SK-N-SH (cell line): ENCODE data around the gene HAUS1. TPM values are rescaled to one million over a fixed set of nuclear protein-coding genes. Genes with fewer than 3 reads are reported as not detected.
A peak's percentile ranks its signal among the peaks of the same experiment; 100 is the strongest.

Source experiments
- CTCF ChIA-PET: fragments of 300-600, 350-600 bp; formaldehyde crosslinking; extraction: SDS; loops from one replicate; lab custom pipeline; 2021; lab: Yijun Ruan, JAX
- POLR2A ChIA-PET: fragments of 350-600 bp; sonication (Branson Sonifier 250); formaldehyde crosslinking; extraction: SDS; loops from one replicate; lab custom pipeline; 2020; ENCODE audit warnings: antibody characterized with exemption, inconsistent platforms; lab: Yijun Ruan, JAX
- DNase-seq: peaks from one replicate; pipeline ENCODE4 v3.0.0; 2012
- H2AFZ ChIP-seq: fragments of 200-600 bp; sonication (generic); 2 replicates; pipeline ENCODE4 v1.8.1; 2016; ENCODE audit warnings: antibody characterized with exemption, mild to moderate bottlenecking, low read depth
- H3F3A ChIP-seq: fragments of 200-600 bp; sonication (generic); replicated peaks from 2 replicates; pipeline ENCODE3; 2016; ENCODE audit warnings: antibody characterized with exemption, mild to moderate bottlenecking; ENCODE audit not compliant: insufficient read depth
- H3K27ac ChIP-seq, 2 experiments: fragments of 200-500 bp in 1 of 2; fragments of 200-600 bp in 1 of 2; sonication (Bioruptor generic) in 1 of 2; sonication (generic), shearing (Covaris generic) in 1 of 2; 2 replicates each; pipeline versions ENCODE4 v1.5.1 to v1.6.1; 2014 to 2016; ENCODE audit warnings: low read depth in 2 of 2, inconsistent platforms in 1 of 2, low read length in 1 of 2, mild to moderate bottlenecking in 1 of 2, mixed read lengths in 1 of 2
- H3K27me3 ChIP-seq: fragments of 200-600 bp; sonication (generic), shearing (Covaris generic); 2 replicates; pipeline ENCODE4 v1.6.1; 2016; ENCODE audit warnings: mixed run types; ENCODE audit not compliant: insufficient read depth
- H3K36me3 ChIP-seq, 2 experiments: fragments of 200-500 bp in 1 of 2; fragments of 200-600 bp in 1 of 2; sonication (Bioruptor generic) in 1 of 2; sonication (generic) in 1 of 2; replicated peaks in 1 of 2; 2 replicates each; pipeline versions ENCODE3 to v1.5.1; 2014 to 2016; ENCODE audit warnings: low read length in 1 of 2, mild to moderate bottlenecking in 1 of 2; ENCODE audit not compliant: insufficient read depth in 2 of 2, control insufficient read depth in 1 of 2
- H3K4me1 ChIP-seq, 2 experiments: fragments of 200-500 bp in 1 of 2; fragments of 200-600 bp in 1 of 2; sonication (Bioruptor generic) in 1 of 2; sonication (generic), shearing (Covaris generic) in 1 of 2; 2 replicates each; pipeline versions ENCODE4 v1.5.1 to v1.6.1; 2014 to 2016; ENCODE audit warnings: low read depth in 1 of 2, low read length in 1 of 2, mixed run types in 1 of 2; ENCODE audit not compliant: insufficient read depth in 2 of 2, control insufficient read depth in 1 of 2
- H3K4me2 ChIP-seq: fragments of 200-600 bp; sonication (generic), shearing (Covaris generic); 2 replicates; pipeline ENCODE4 v1.6.1; 2017; ENCODE audit warnings: mixed run types
- H3K4me3 ChIP-seq, 2 experiments: fragments of 200-500 bp in 1 of 2; fragments of 200-600 bp in 1 of 2; sonication (Bioruptor generic) in 1 of 2; sonication (generic), shearing (Covaris generic) in 1 of 2; 2 replicates each; pipeline versions ENCODE4 v1.5.1 to v1.8.1; 2014 to 2016; ENCODE audit warnings: low read depth in 2 of 2, inconsistent platforms in 1 of 2, low read length in 1 of 2, mild to moderate bottlenecking in 1 of 2, mixed read lengths in 1 of 2, moderate library complexity in 1 of 2
- H3K79me2 ChIP-seq: fragments of 200-600 bp; sonication (generic); 2 replicates; pipeline ENCODE4 v1.8.1; 2017; ENCODE audit warnings: mild to moderate bottlenecking; ENCODE audit not compliant: insufficient read depth
- H3K9ac ChIP-seq: fragments of 200-600 bp; sonication (generic); 2 replicates; pipeline ENCODE4 v1.6.1; 2017; ENCODE audit warnings: mixed run types
- H3K9me2 ChIP-seq: fragments of 200-600 bp; sonication (generic); 2 replicates; pipeline ENCODE4 v1.6.1; 2017; ENCODE audit warnings: mixed run types
- H3K9me3 ChIP-seq: fragments of 200-600 bp; sonication (generic); 2 replicates; pipeline ENCODE4 v1.6.1; 2017; ENCODE audit warnings: mixed run types, mild to moderate bottlenecking, moderate library complexity
- H4K20me1 ChIP-seq: fragments of 200-600 bp; sonication (generic); 2 replicates; pipeline ENCODE4 v1.6.1; 2017; ENCODE audit warnings: mild to moderate bottlenecking, mixed run types; ENCODE audit not compliant: insufficient read depth
- ELF1 ChIP-seq: IDR thresholded peaks from 2 replicates; pipeline ENCODE4 v1.4.0; 2012
- EP300 ChIP-seq, 2 experiments: IDR thresholded peaks; 2 replicates each; pipeline versions ENCODE4 v1.4.0 to v1.6.1; 2012; ENCODE audit warnings: borderline replicate concordance in 1 of 2, low read depth in 1 of 2, low read length in 1 of 2
- FOSL2 ChIP-seq: IDR thresholded peaks from 2 replicates; pipeline ENCODE4 v1.4.0; 2012; ENCODE audit warnings: low read depth, mild to moderate bottlenecking, moderate library complexity, borderline replicate concordance
- FOXJ3 ChIP-seq: sonication (generic); formaldehyde crosslinking; IDR thresholded peaks from 2 replicates; pipeline ENCODE4 v1.5.1; 2020; ENCODE audit warnings: mild to moderate bottlenecking, missing genetic modification reagents
- FOXM1 ChIP-seq: IDR thresholded peaks from 2 replicates; pipeline ENCODE4 v1.4.0; 2012; ENCODE audit warnings: low read depth, mild to moderate bottlenecking
- GABPA ChIP-seq: IDR thresholded peaks from 2 replicates; pipeline ENCODE4 v1.4.0; 2012; ENCODE audit warnings: low read depth, mild to moderate bottlenecking
- JUND ChIP-seq: IDR thresholded peaks from 2 replicates; pipeline ENCODE4 v1.4.0; 2012
- MAX ChIP-seq: IDR thresholded peaks from 2 replicates; pipeline ENCODE4 v1.4.0; 2012; ENCODE audit warnings: low read depth
- NFIC ChIP-seq: IDR thresholded peaks from 2 replicates; pipeline ENCODE4 v1.4.0; 2012; ENCODE audit warnings: borderline replicate concordance
- RAD21 ChIP-seq: IDR thresholded peaks from 2 replicates; pipeline ENCODE4 v1.6.1; 2012; ENCODE audit warnings: mild to moderate bottlenecking, low read length
- RCOR1 ChIP-seq: fragments of 150-350 bp; IDR thresholded peaks from 2 replicates; pipeline ENCODE4 v1.6.1; 2017; ENCODE audit warnings: antibody characterized with exemption, low read length
- REST ChIP-seq: IDR thresholded peaks from 2 replicates; pipeline ENCODE4 v1.6.1; 2012; ENCODE audit warnings: mild to moderate bottlenecking, low read depth, low read length, moderate library complexity
- RXRA ChIP-seq: IDR thresholded peaks from 2 replicates; pipeline ENCODE4 v1.4.0; 2012; ENCODE audit warnings: low read depth, mild to moderate bottlenecking, borderline replicate concordance
- SMC3 ChIP-seq: IDR thresholded peaks from 2 replicates; pipeline ENCODE4 v1.6.1; 2012; ENCODE audit warnings: low read depth, low read length, improper control_type of control experiment
- TAF1 ChIP-seq: IDR thresholded peaks from 2 replicates; pipeline ENCODE4 v1.6.1; 2012; ENCODE audit warnings: low read depth, mild to moderate bottlenecking, low read length, moderate library complexity, borderline replicate concordance
- TCF12 ChIP-seq: IDR thresholded peaks from 2 replicates; pipeline ENCODE4 v1.4.0; 2012
- WGBS: methylation state at CpG from one replicate; pipeline ENCODE4 v1.1.6; 2017; ENCODE audit warnings: low lambda C conversion rate; 5-methylcytosine and 5-hydroxymethylcytosine counted together
- polyA plus RNA-seq, 3 experiments: library from polyadenylated mRNA; depleted of rRNA; stranded (reverse); fragments of >200 nt; gene quantifications; 2 replicates each; pipeline ENCODE4 v1.2.3, GENCODE V29; 2012
- TF ChIP-seq, protein P1 (sequence below): IDR thresholded peaks from 2 replicates; pipeline ENCODE4; 2012

HAUS1 gene
- polyA plus RNA-seq, 1 of the 3 experiments (the other 2 are of a cell fraction): 55.2 TPM

- peak overlapping the region; percentile 81; the same call in 1 of the 2 replicates for H2AFZ ChIP-seq
- peaks cover 13 to 18% of the 10 kb centered on the region in 2 experiments; a peak in 2 of 4 replicates for H3K4me1 ChIP-seq
- TF ChIP-seq REST: no peak
- no peak for TF ChIP-seq FOXJ3 (CRISPR knock-in tag)
- TF ChIP-seq, protein P1, sequence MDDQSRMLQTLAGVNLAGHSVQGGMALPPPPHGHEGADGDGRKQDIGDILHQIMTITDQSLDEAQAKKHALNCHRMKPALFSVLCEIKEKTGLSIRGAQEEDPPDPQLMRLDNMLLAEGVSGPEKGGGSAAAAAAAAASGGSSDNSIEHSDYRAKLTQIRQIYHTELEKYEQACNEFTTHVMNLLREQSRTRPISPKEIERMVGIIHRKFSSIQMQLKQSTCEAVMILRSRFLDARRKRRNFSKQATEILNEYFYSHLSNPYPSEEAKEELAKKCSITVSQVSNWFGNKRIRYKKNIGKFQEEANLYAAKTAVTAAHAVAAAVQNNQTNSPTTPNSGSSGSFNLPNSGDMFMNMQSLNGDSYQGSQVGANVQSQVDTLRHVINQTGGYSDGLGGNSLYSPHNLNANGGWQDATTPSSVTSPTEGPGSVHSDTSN: peak; percentile 73
- no peak for TF ChIP-seq SMC3
- peak in 1 of 2 experiments; percentile 63; a peak in 1 of 4 replicates for TF ChIP-seq EP300 (IDR thresholded peaks at IDR 0.05; ENCODE audit: borderline replicate concordance in 1 of 2, low read depth in 1 of 2, low read length in 1 of 2)
- TF ChIP-seq TCF12: peak; percentile 71
- TF ChIP-seq FOSL2: peak; percentile 52; the same call in 1 of the 2 replicates
- peak; percentile 90 for TF ChIP-seq NFIC
- TF ChIP-seq JUND: peak; percentile 43; the same call in 1 of the 2 replicates
- POLR2A ChIA-PET: no interaction called here
- H3K4me3 ChIP-seq: peak overlapping the region; percentile 4 to 16; a peak in 3 of 4 replicates
- peak overlapping the region; percentile 72 for H3K4me2 ChIP-seq
- H3K36me3 ChIP-seq: no peaks in the 10 kb centered on the region
- no peaks in the 10 kb centered on the region for H3K9me3 ChIP-seq
- no peak for DNase-seq
- H4K20me1 ChIP-seq: no peaks in the 10 kb centered on the region
- H3K9me2 ChIP-seq: no peaks in the 10 kb centered on the region
- H3K9ac ChIP-seq: peak overlapping the region; percentile 16; the same call in 1 of the 2 replicates
- WGBS: 8% methylated on average over 5 of the region's 7 CpGs
- H3K27me3 ChIP-seq: no peaks in the 10 kb centered on the region
- H3F3A ChIP-seq: peaks cover 8% of the 10 kb centered on the region
- CTCF ChIA-PET: interaction anchor here (0.6 to 7.9 kb wide), 4 partner anchors 21 to 507 kb away, joined by 3 to 101 read pairs (median 14); partner anchors contain the start of gene LOXHD1
- peak overlapping the region in 1 of 2 experiments; percentile 58; a peak in 3 of 4 replicates for H3K27ac ChIP-seq
- no peaks in the 10 kb centered on the region for H3K79me2 ChIP-seq
Measured at GRCh38 chr18:46152436-46152807, 48.2 kb downstream of the HAUS1 start.

DNA sequence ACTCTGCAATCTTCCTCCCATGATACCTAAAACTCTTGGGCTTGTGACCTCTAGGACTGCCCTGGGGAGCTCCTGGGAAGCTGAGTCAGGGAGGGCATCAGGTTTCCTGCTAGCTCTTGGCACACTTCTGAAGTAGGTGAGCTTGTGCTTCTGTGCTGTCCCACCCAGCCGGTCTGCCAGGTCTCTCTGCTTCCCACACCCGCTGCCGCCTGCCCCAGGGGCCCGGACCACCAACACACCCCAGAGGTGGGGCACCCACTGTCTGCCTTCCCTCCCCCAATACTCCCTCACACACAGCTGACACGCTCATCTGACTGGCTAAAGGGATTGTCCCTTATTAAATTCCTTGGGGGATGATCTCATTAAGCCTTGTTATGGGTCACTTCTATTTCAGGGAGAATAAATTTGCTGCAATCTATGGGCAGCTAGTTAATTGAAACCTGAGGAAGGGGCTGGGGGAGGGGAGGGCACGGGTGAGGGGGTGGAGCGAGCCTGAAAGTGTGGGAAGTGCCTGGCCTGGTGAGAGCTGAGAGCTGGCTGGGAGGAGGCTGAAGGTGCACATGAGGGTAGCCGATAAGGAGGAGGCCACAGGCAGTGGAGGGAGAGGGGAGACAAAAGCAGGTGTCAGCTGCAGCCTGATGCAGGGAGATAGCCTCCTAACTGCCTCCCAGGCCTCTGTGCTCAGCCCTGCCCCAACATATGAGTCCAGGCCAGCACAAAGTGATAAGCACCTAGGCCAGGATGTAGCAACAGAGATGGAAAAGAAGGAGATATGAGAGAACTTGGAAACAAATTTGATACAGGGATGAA is 48.8 kb downstream of the HAUS1 start:
- H3K4me3 ChIP-seq: peak overlapping the region; percentile 4 to 16; a peak in 3 of 4 replicates
- POLR2A ChIA-PET: no interaction called here
- peak overlapping the region; percentile 81; the same call in 1 of the 2 replicates for H2AFZ ChIP-seq
- H3K4me1 ChIP-seq: peaks cover 13 to 18% of the 10 kb centered on the region in 2 experiments; a peak in 2 of 4 replicates
- no peaks in the 10 kb centered on the region for H3K36me3 ChIP-seq
- peak overlapping the region in 1 of 2 experiments; percentile 58; a peak in 3 of 4 replicates for H3K27ac ChIP-seq
- peak; percentile 46 for DNase-seq
- peak overlapping the region; percentile 16; the same call in 1 of the 2 replicates for H3K9ac ChIP-seq
- H3K9me3 ChIP-seq: no peaks in the 10 kb centered on the region
- no peaks in the 10 kb centered on the region for H3K27me3 ChIP-seq
- peak overlapping the region; percentile 72 for H3K4me2 ChIP-seq
- WGBS: 22% methylated on average over 6 of the region's 8 CpGs
- CTCF ChIA-PET: interaction anchor here (0.6 to 7.9 kb wide), 3 partner anchors 20 to 506 kb away, joined by 3 to 101 read pairs (median 26); partner anchors contain the start of gene LOXHD1
- no peaks in the 10 kb centered on the region for H3K79me2 ChIP-seq
- no peaks in the 10 kb centered on the region for H3K9me2 ChIP-seq
- H4K20me1 ChIP-seq: no peaks in the 10 kb centered on the region
- H3F3A ChIP-seq: peaks cover 8% of the 10 kb centered on the region
- TF ChIP-seq RXRA: peak; percentile 36; the same call in 1 of the 2 replicates
- TF ChIP-seq ELF1: no peak
- TF ChIP-seq JUND: no peak
- TF ChIP-seq MAX: no peak
- TF ChIP-seq FOXJ3 (CRISPR knock-in tag): no peak; the same call in 1 of the 2 replicates
- TF ChIP-seq FOXM1: no peak
- TF ChIP-seq RCOR1: 0 out of 2 replicates have a peak, but pooled peaks have one; percentile 12
- no peak for TF ChIP-seq GABPA
- TF ChIP-seq TAF1: no peak
- no peak for TF ChIP-seq RAD21
- TF ChIP-seq REST: no peak
